Right ventricle myocardium superior (tissue), 1 donor: ENCODE results near the gene RINL. TPM values are rescaled to one million over a fixed set of nuclear protein-coding genes. Genes with fewer than 3 reads are reported as not detected.
"Not testable (repeated sequence)": the region's sequence is repeated elsewhere in the genome, so short reads cannot be mapped to it uniquely, and the experiment has no call there.

ENCODE experiments used
- ATAC-seq: fragments of 200-7000 bp; cut with Tn5 transposase; one replicate; pipeline ENCODE4 v1.9.1; 2020; ENCODE audit warnings: mild to moderate bottlenecking; ENCODE audit not compliant: poor library complexity
- DNase-seq: peaks from one replicate; pipeline ENCODE4 v3.0.0-alpha.2; 2020
- intact Hi-C: fragments of 100-400 bp; cut with DNase I; formaldehyde crosslinking; loops from one replicate; pipeline ENCODE4 v1.11.2; 2022
- total RNA-seq: library from RNA; stranded (reverse); fragmentation: NEBNext Ultra II Directional; extraction: Animal tissue kit (Norgen Biotek cat#: 25700); gene quantifications from one replicate; pipeline ENCODE4 v1.2.1, GENCODE V29; 2021
- donor health status: DM: no; HTN: yes; CAD: no; lungs with severe emphysema.

Gene RINL
- total RNA-seq, 1 donor from 2014 or later: 6.3 TPM

- ATAC-seq: no peak
- DNase-seq: no peak
- intact Hi-C loops: no loop called here
Measured at GRCh38 chr19:38880882-38881609, 3.0 kb upstream of the RINL start.

DNA sequence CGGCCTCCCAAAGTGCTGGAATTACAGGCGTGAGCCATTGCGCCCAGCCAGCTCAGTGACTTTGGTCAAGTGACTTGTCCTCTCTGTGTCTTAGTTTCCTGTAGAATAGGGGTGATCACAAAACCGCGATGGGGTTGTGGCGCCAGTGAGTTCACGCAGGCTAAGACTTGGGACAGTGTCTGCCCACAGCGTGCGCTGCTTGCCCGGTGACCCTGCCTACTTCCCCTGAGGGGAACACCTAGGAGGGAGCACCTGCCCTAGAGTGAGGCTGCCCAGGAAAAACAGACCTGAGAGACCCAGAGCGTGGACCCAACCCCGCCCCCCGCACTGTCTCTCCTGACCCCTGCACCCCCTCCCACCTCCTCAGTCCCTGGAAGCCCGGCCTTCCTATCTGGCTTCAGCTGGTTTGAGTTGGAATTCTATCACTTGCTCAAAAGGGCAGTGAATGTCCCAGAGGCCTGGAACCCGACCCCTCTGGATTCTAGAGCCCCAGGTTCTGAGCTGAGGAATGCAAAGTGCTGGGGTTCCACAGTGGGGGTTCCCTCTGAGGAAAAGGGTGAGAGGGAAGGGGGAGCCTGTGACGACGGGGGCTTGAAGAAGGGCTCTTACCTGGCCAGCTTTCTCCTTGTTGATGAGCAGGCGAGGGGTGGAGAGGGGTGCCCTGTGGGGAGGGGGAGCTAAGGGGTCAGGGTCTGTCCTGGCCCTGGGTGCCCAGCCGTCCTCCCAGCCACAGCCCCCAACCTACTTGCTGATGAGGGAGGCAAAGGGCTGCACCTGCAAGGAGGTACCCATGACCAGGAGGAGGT is 2.2 kb upstream of the RINL start:
- no peak for DNase-seq
- intact Hi-C loops: no loop called here
- no peak for ATAC-seq

- no peak for DNase-seq
- intact Hi-C loops: no loop called here
Measured at GRCh38 chr19:38879400-38879751, 1.3 kb upstream of the RINL start.

DNA sequence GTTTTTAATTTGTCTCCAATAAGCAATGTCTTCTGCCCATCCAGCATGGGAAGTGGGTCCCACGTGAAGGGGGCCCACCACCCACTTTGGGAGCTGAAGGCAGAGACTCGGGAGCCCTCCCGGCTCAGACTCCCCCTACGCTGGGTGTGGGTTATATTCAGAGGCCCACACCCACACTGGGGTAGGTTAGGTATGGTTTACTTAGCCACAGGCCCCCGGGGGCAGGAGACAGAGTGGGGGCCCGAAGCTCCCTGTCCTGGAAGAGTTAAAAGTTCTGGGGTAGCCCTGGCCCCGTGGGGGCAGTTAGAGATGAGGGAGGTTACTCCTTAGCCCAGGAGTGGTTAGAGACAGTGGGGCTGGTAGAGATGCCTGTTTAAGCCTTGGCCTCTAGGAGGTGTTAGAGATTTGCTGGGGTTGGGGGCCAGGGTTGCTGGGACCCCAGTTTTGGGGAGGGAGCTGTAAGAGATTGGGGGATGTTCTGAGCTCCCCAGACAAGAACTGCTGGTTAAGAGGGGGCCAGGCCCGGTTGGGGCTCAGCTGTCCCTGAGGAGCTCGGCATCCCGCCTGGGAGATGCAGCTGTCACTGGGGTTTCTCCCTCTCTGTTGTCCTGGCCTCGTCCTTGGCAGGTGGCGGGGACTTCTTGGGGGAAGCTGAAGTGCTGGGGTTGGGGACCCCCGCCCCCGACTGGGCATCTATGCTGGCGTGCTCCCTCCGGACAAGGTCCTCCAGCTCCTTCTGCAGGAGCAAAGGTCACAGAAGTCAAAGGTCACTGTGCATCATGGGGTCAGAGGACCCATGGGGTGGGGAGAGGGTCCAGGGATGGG is 712 bp upstream of the RINL start:
- ATAC-seq (no peak), DNase-seq (no peak)
- intact Hi-C loops: no loop called here

More at GRCh38 chr19:38879400-38879751, 1.3 kb upstream of the RINL start:
- no peak for ATAC-seq

GRCh38 chr19:38875656-38876395 is 2.2 kb downstream of the RINL start:
- DNase-seq: no peak
- intact Hi-C loops: no loop called here
- ATAC-seq: no peak

GRCh38 chr19:38873400-38873799 is 4.7 kb downstream of the RINL start:
- ATAC-seq, DNase-seq, intact Hi-C loops: not testable (repeated sequence)

DNA sequence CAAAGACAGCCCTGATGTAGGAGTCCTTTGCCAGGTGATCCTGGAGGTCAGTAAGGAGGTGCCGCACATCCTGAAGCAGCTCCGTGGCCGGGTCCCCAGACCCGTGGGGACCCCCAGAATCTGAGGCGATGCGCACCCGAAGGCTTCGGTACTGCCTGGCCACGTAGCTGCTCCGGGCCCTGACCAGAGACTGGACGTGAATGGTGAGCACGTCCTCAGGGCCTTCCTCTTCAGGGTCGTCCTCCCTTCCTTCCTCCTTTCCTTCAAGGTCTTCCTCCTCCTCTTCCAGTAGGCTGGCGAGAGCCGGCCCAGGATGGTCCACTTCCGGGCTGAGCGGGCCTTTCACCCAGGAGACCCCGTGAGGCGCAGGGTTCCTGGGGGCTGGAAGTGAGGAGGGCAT is 7.5 kb downstream of the RINL start:
- ATAC-seq: peak; percentile 3
- intact Hi-C loops: no loop called here
- DNase-seq: no peak

- peak; percentile 95 for DNase-seq
- ATAC-seq: peak; percentile 96
- intact Hi-C loops: no loop called here
Measured at GRCh38 chr19:38869836-38870607, 8.1 kb downstream of the RINL start.

GRCh38 chr19:38869160-38869835 is 8.8 kb downstream of the RINL start:
- DNase-seq (no peak), ATAC-seq (peak; percentile 28)
- intact Hi-C loops: no loop called here

DNA sequence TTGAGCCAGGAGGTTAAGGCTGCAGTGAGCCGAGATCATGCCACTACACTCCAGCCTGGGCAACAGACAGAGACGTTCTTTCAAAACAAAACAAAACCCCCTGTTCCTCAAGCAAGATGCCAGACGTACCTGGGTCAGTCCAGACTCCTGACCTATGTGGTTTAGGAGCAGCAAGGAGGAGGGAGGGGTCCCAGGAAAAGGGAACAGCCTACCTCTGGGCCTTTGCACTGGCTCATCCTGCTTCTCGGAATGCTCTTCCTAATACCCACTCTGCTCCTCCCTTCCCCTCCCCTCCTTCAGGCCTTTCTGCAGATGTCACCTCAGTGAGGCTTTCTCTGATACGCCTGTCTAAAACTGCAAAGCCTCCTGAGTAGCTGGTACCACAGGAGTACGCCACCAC is 9.5 kb downstream of the RINL start:
- no peak for ATAC-seq
- intact Hi-C loops: no loop called here
- DNase-seq: no peak

- ATAC-seq (no peak), DNase-seq (no peak)
- intact Hi-C loops: no loop called here
Measured at GRCh38 chr19:38867171-38867780, 10.8 kb downstream of the RINL start.

- ATAC-seq (peak; percentile 82), DNase-seq (no peak)
- intact Hi-C loops: no loop called here
Measured at GRCh38 chr19:38862321-38863059, 15.6 kb downstream of the RINL start.

GRCh38 chr19:38861368-38861767 is 16.7 kb downstream of the RINL start:
- intact Hi-C loops: no loop called here
- DNase-seq: no peak
- no peak for ATAC-seq

GRCh38 chr19:38859631-38860204 is 18.4 kb downstream of the RINL start:
- DNase-seq, ATAC-seq, intact Hi-C loops: not testable (repeated sequence)

GRCh38 chr19:38856813-38857212 is 21.3 kb downstream of the RINL start:
- DNase-seq (no peak), ATAC-seq (no peak)
- intact Hi-C loops: no loop called here

- ATAC-seq, DNase-seq, intact Hi-C loops: not testable (repeated sequence)
Measured at GRCh38 chr19:38855751-38856150, 22.3 kb downstream of the RINL start.
